HL-60 (cell line): ENCODE results near the gene EGFR.

ENCODE experiments used
- CTCF ChIP-seq: IDR thresholded peaks from one replicate; pipeline ENCODE4 v1.5.1; 2011; ENCODE audit warnings: low read length, control low read depth, inconsistent platforms; ENCODE audit not compliant: insufficient read depth
- GABPA ChIP-seq: IDR thresholded peaks from 2 replicates; pipeline ENCODE4 v1.6.1; 2012; ENCODE audit warnings: low read depth
- POLR2AphosphoS5 ChIP-seq: IDR thresholded peaks from 2 replicates; pipeline ENCODE4 v1.6.1; 2012; ENCODE audit warnings: low read depth
- REST ChIP-seq: IDR thresholded peaks from 2 replicates; pipeline ENCODE4 v1.6.1; 2012; ENCODE audit warnings: low read depth; ENCODE audit not compliant: insufficient replicate concordance
- SPI1 ChIP-seq: IDR thresholded peaks from 2 replicates; pipeline ENCODE4 v1.6.1; 2012; ENCODE audit warnings: low read depth, mild to moderate bottlenecking, borderline replicate concordance

GRCh38 chr7:55097100-55097499, 78.3 kb downstream of the EGFR start:
- TF ChIP-seq CTCF, result no peak
- no peak for TF ChIP-seq POLR2AphosphoS5
- TF ChIP-seq REST, result no peak
- TF ChIP-seq SPI1, result no peak
- no peak for TF ChIP-seq GABPA
